Measurements from ENCODE around the gene POLR2L.

Gene POLR2L

DNA sequence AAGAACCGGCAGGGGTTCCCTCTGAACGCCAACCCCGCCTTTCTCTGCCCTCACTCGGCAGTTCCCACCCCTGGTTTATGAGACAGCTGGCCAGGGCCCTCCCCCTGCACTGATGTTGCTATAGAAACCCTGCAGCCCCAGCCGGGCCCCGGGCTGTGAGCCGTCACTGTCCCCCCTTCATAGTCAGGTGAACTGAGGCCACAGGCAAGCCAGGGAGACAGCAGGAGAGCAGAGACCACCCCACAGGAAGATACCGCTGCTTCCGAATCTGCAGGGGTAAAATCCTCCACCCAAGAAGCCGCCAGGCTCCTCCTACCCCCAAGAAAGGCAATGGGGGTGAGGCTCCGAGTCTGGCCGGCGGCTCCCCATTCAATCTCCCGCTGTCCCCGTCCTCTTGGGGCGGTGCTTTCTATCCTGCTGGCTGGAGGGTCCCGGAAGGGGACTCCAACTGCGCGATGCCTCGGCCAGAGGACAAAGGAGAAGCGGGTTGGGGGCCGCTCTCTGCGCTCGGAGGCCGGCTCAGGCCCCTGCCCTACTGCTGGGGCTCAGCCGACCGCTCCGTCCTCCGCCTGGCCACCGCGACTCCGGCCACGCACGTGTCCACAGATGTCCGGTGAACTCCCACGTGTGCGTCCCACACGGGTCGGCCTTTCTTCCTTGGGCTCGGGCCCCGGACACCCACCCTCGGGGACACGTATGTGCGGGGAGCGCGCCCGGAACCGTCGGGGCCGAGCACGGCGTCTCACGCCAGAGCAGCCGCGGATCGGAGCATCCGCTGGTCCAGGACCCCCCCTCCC, 44.8 kb downstream of the POLR2L start:
- peak; percentile 40 to 58 for DNase-seq (ENCODE audit: low read depth in 1 of 2, low spot score in 1 of 2)

DNA sequence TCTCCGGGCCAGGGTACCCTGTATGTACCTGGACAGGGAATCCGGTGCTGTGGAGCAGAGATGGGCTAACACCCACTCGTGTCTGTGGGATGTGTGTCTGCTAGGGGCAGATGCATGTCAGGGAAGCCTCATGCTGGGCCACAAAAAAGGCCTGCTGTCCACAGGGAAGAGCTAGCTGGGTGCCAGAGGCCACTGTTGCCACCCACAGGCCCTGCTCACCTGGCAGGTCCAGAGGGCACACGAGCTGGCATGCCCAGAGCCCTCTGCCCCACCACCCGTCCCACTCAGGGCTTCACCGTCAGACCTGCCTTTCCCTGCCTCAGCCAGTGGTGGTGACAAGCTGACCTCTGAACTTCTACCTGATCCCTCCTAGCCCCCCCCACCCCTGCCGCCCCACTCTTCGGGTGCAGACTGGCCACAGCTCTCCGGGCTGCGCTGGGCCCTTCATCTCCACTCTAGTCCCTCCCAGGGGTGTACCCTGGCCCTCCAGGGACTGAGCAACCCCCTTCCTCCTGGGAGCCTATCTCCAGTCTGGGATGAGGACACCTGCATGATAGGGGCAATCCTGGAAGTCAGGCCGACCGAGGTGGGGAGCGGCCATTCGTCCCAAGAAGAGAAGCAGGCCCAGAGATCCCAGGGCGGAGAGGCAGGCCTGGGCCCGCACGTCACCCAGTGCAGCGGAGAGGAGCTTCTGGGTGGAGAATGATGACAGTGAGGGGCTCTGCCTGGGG, 45.6 kb downstream of the POLR2L start:
- DNase-seq (ENCODE audit: low read depth in 1 of 2, low spot score in 1 of 2): no peak

DNA sequence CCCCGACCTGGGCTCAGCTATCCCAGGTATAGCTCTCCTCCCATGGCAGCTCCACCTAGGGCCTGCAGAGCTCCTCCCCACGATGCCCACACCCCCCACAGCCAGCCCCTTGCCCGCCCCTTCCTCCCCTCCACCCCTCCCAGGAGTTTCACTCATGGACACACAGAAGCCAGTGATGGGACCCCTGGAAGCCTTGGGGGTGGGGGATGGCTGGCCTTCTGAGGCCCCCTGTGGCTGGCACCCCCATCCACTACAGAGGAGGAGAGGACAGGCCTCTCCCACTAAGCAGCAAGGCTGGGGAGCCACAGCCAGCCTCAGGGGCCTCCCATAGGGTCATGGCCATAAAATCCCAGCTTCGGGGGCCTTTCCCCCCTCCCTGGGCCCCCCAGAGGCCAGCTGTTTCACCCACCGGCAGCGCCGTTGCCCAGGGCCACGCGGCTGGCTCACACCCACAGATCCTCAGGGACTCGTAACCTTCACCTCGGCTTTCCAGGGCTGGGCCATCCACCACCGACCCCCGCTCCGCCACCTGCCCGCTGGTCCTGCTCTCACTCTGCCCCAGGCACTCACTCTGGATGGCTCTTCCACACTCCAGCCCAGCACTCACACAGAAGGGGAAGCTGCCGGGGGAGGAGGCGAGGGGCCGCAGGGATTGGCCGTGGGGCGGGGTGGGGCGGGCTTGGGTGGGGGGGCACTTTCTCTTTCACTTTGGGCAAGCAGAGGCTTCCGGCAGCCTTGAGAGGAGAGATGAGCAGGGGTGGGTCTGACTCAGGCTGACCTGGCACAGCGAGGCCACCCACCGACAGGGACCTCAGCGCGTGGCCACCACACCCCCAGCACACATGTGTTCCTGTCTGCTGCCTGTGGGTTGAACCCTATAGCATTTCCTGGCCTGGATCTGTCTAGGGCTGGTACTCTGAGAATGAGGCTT, 46.4 kb downstream of the POLR2L start:
- DNase-seq (ENCODE audit: low read depth in 1 of 2, low spot score in 1 of 2): peak; percentile 46 to 70

DNA sequence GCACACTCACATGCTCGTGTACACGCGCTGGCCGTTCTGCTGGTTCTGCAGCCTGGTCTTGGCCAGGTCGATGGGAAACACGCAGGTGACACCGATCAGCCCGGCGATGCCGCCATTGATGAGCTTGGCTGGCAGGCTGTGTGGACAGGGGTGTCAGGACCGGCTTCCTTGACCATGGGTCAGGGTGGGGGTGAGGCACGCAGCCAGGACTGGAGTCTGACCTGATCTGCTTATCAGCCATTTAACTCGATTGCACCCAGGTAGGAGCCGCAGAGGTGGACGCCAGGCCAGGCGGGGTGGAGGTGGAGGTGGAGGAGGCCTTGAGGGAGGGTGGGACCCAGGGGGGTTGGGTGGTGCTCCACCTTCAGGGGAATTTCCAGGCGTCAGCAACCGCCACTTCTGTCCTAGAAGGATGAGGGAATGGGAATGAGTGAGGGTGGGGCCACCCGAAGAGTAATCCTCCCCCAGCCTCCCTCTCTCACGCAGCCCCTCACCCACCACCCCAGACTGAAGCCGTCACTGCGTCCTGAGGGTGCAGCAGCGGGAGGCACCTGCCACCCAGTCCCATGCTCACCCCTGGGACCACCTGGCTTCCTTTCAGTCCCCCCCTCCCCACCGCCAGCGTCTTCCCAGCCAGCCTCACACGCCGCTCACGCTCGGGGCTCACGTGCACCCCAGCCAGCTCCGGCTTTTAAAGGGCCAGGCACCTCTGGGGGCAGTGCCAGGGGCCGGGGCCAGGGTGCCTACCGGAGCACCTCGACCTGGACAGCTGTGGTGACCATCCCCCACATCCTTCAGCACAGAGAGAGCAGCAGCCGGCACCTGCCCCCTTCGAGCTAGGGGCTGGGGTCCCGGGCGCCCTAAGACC, 47.3 kb downstream of the POLR2L start:
- DNase-seq (ENCODE audit: low read depth in 1 of 2, low spot score in 1 of 2): no peak

DNA sequence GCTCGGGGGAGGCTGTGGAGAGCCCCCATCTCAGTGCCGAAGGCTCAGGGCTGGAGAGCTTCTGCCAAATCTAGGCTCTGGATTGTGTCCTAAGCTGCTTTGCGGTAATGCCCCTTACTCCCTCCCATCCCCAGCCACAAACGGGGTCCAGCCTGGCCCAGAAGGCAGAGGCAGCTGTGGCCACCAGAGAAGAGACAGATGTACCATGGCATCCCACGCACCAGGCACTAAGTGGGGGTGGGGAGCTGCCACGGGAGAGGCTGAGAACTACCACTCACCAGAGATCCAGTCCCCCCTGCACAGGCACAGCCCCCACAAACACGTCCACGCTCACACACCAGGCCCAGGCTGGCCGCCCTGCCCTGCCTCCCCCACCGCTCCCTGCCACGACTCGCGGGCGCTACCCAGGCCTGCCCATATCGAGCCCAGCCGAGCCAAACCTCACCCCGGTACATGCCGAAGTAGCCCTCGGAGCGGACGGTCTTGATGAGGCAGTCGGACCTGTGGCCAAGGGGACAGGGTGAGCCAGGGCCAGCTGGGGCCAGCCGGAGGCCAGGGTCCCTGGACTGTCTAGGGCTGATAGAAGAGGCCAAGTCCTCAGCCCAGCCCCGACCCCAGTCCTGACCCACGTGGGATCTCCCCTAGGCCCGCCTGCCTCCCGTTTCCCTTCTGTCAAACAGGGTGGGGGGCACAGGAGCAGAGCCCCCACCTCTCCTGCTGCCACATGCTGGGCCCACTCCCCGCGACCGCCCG, 48.1 kb downstream of the POLR2L start:
- DNase-seq (ENCODE audit: low read depth in 1 of 2, low spot score in 1 of 2): no peak

DNA sequence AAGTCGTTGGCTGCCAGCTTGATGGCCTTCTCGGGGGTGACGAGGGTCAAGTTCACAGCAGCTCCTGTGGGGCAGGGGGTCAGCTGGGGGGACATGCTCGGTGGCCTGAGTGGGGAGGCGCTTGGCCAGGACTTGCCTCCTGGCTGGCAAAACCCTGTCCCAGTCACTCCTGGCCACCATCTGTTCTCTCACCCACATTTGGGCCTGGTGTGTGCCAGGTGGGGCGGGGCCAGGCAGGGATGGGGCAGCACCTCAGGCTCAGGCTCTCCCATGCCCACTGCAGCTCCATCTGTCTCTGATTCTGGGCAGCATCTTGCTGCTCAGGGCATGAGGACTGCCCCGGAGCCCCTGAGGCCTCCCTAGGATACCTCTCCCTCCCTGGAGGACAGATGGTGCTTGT, 48.8 kb downstream of the POLR2L start:
- no peak for DNase-seq (ENCODE audit: low read depth in 1 of 2, low spot score in 1 of 2)

DNA sequence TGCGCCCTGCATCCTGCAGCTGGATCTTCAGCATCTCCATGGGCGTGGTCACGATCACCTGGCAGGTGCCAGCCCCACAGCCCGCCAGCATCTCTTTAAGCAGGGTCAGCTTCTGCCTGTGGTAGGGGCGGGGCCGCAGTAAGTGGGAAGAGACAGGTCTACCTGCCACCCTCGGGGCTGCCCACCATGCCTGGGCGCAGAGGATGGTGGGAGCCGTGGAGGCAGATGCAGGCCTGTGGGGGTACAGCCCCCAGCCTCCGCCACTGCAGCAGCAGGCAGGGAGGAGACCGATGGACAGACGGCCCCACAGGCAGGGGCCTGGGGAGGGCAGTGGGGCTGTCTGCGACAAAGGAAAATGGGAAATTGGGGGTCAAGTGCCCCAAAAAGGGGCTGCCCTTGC, 49.5 kb downstream of the POLR2L start:
- no peak for DNase-seq (ENCODE audit: low read depth in 1 of 2, low spot score in 1 of 2)

DNA sequence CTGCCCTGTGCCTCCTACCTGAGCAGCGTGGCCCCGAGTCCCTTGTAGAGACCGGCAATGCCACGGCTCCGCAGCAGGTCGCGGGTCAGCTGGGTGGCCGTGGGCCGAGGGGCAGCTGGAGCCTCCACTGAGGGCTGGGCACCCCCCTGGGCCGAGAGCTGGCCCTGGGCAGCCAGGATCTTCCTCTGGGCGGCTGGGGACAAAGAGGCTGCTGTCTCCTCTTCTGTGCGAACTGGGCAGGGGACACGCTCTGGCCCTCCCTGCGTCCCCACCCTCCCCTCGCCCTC, 49.9 kb downstream of the POLR2L start:
- DNase-seq (ENCODE audit: low read depth in 1 of 2, low spot score in 1 of 2): no peak

DNA sequence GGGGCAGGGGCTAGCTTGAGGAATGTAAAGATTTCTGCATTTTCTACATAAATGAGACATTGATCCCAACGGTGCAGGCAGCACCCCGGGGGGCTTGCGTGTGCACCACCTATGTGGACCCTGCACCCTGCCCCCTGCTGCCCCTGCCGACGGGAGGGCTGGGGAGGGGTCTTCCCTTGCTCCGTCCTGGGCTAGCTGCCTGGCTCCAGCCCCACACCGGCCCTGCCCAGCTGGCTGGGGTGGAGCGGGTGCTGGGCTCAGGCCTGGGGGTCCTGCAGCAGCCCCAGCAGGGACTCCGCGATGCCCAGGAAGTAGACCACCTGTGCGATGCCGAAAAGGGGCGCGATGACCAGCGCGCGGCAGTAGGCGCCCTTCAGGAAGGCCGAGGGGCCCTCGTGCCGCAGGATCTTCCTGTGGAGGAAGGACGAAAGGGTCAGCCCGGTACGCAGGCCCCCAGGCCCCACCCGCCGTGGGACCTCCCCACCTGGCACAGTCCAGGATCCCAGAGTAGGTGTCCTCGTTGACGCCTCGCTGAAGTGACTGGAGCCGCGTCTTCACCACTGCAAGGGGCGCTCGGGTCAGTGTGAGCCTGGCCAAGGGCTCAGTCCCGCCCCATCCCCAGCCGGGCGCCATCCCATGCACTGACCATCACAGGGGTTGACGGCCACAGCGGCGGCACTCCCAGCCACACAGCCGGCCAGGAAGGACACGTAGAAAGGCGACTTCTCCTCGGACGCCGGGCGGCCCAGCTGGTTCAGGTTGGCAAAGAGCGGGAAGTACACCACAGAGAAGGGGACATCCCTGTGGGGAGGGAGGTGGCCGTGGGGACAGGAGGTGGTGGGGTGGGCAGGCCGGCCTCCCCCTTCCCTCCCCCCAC, 50.4 kb downstream of the POLR2L start:
- DNase-seq (ENCODE audit: low read depth in 1 of 2, low spot score in 1 of 2): no peak

DNA sequence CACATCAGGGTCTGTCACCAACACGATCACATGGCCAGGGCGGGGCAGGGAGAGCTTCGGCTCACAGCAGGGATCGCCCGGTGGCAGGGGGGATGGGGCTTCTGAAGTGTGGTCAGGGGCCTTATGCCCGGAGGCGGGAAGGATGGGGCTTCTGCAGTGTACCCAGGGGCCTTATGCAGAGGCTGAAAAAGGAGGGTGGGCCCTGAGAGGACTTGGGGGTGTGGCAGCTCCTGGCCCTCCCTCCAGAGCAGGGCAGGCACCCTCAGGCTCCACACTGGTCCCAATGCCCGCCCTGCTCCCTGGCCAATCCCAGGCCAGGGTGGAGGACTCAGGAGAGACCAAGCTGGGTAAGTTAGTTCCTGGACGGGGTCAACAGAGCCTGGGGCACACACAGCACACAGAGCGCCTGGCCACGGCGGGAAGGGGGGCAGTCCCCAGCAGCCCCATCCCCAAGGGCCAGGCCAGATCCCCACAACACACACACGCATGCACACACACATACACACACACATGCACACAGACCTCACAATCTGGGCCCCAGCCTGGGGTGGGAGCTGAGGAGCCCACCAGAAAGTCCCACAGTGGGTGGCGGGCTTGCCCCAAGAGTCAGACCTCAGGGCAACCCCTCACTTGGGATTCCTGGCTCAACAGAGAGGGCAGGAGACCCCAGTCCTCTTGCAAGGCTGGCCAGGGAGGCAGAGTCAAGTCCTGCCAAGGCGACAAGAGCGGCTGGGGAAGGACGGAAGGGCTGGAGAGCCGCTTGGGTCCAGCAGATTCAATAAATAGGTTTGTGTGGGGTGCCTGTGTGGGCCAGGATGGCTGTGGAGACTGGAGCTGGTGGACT, 51.4 kb downstream of the POLR2L start:
- no peak for DNase-seq (ENCODE audit: low read depth in 1 of 2, low spot score in 1 of 2)

DNA sequence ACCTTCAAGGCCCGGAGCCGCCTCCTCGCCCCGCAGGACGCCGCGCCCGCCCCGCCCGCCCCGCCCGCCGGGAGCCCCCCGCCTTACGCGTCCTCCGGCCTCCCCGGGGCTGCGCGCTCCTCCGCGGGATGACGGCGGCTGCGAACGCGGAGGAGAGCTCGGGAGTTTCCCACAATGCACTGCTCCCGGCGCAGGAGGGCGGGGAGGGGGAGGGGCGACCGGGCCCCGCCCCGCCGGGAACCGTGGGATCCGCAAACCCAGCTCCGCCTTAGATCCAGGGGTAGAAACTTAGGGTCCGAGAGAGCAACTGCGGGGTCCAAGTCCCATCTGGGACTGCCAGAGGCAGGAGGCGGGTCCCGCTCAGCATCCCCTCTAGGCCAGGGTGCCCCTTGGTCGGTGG, 52.4 kb downstream of the POLR2L start, which contains the start of gene CEND1:
CEND1 (minus strand) TSS at position 148 of the 400 bp plus-strand sequence. CDS start 1,514 bp downstream, outside the sequence.
- peak in 1 of 2 donors; percentile 40 for DNase-seq (ENCODE audit: low read depth in 1 of 2, low spot score in 1 of 2)
